ENCODE data around the gene PARP3.

The PARP3 gene

GRCh38 chr3:51966922-51967383, 24.8 kb downstream of the PARP3 start:
- DNase-seq (ENCODE audit: low spot score): no peak

DNA sequence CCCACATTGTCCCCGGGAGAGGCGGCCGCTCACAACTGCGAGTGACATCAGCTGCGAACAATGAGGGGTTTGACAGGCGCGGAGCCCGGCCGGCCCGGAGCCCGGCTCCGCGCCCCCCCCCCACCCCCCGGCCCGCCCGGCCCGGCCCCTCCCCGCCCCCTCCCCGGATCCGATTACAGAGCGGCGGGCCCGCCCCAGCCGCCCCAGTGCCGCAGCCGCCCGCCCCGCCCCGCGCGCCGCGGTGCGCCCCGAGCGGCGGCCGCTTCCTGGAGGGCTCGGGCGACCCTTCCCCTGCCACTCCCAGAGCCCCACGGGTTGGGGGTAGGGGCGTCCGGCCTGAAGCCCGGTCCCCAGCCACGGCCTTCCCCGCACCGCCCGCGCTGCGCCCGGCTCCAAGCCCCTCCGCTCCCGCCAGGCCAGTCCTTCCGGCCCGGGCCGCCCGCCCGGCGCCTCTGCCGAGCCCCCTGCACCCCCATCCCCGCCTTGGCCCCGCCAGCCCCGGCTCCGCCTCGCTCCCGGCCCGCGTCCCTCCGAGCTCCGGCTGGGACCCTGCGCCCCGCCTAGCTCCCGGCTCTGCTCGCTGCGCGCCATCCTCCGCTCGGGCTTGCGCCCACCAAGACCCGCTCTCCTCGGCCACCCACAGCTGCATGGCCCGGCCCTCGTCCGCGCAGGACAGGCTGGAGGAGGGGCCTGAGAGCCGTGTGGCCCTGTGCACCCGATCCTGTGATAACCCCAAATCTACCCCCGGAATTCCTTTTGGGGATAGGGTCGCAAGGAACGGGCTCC, 25.4 kb downstream of the PARP3 start, which contains the start of gene PCBP4:
TSS of gene PCBP4 (minus strand) at position 71 of the 786 bp plus-strand sequence. CDS start 6,214 bp downstream, outside the sequence.
- peak; percentile 27 for DNase-seq (ENCODE audit: low spot score)

DNA sequence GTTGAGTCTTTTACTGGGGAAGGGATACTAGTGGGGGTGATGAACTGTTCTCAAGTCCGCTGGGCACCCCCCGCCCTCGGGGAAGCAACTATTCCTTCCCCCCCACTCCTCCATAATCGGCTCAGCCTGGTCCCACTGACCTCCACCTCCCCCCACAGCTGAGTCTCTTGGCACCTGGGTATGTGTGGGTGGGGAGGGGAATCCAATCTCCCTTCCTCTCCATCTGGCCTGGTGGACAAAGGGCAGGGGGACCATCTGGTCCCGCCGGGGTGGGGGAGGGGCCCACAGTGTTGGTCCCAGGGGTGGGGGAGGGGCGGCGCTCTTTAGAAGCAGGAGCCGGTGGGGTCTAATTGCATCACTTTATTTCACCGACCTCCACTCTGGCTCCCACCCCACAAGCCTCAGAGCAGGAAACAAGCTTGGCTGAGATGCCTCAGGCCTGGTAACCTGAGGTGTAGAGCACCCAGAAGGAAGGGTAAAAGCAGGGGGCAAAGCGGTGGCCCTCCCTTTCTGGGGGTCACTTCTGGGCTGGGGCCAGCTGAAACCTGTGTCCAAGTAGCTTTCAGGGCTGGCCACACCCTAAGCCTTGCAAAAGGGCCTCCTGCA, 26.1 kb downstream of the PARP3 start:
- no peak for DNase-seq (ENCODE audit: low spot score)

- DNase-seq (ENCODE audit: low spot score): no peak
Measured at GRCh38 chr3:51968883-51969678, 26.9 kb downstream of the PARP3 start.

DNA sequence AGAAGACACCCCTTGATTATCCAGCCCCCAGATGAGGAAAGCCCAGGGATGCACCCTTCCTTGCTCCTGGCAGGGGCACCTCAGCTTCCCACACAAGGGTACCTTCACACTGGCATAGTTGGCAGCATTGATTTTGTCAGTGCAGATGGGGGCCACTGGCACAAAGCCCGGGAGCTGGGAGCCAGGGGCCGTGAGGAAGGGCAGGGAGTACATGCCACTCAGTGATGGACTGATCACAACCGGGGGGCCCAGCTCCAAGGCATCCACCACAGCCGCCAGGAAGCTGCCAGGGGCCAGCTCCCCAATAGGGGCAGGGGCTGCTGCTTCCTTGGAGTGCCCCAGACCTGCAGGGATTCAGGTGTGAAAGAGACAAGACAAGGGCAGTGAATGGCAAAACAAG, 27.7 kb downstream of the PARP3 start:
- no peak for DNase-seq (ENCODE audit: low spot score)

- no peak for DNase-seq (ENCODE audit: low spot score)
Measured at GRCh38 chr3:51970606-51971300, 28.6 kb downstream of the PARP3 start.

- no peak for DNase-seq (ENCODE audit: low spot score)
Measured at GRCh38 chr3:51971350-51971749, 29.2 kb downstream of the PARP3 start.

DNA sequence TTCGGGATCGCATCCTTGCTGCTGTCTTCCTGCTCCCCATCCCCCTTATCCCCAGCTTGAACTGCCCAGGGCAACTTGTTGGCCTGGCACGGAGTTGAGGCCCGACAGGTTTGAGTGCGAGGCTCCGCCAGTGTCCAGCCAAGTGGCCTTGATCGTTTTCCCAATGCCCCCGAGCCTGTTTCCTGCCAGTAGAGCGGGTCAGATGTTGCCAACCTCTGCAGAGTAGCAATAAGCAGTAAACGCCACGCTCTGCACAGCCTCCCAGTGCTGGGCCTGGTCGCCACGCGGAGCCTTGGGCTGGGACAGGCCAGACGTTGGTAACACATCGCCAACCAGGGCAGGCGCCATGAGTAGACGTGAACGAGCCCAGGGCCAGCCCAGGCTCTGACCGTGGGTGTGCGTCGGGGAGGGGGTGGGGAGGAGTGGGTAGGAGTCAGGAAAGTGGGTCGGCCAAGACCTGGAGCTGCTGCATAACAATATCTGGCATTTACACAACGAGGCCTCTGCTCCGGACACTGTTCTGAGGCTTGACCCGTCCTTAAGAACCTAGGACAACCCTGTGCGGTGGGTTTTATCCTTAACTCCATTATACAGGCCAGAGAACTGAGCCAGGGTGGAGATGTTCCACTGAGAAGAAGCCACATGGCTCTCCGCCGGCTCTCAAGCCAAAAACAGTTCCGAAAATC, 32.3 kb downstream of the PARP3 start:
- DNase-seq (ENCODE audit: low spot score): no peak

- DNase-seq (ENCODE audit: low spot score): peak; percentile 73
Measured at GRCh38 chr3:51974963-51975851, 33.0 kb downstream of the PARP3 start, which contains the start of gene ABHD14A. ABHD14A (plus strand) TSS chr3:51975064; CDS start chr3:51975136, 72 bp downstream.

DNA sequence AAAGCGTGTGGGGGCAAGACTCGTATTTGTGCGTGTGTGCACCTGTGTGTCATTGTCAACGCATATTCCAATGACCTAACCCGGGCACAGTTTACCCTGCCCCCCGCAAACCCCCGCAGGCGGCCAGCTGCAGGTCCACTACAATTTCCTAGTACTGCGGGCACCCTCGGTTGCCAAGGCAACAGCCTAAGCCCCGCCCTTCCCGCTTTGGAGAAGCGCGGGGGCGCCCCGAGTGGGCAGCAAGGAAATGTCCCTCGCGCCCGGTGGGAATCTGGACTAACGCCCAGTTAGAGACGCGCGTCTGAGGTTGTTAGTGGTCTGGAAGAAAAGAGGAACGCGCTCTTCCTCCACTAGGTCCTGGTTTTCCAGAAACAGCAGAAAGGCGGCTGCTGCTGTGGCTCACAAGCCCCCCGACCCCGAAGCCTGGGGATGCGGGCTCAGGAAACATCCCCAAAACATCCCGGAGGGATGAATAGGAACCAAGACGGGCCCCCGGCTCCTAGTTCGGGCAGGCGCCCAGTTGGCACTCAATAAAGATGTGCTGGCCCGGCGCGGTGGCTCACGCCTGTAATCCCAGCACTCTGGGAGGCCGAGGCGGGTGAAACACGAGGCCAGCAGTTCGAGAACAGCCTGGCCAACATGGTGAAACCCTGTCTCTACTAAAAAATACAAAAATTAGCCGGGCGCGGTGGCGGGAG, 33.8 kb downstream of the PARP3 start:
- DNase-seq (ENCODE audit: low spot score): peak; percentile 16

GRCh38 chr3:51977446-51978142, 35.4 kb downstream of the PARP3 start:
- DNase-seq (ENCODE audit: low spot score): peak; percentile 44

- DNase-seq (ENCODE audit: low spot score): no peak
Measured at GRCh38 chr3:51978143-51978502, 36.0 kb downstream of the PARP3 start.

GRCh38 chr3:51980253-51980652, 38.1 kb downstream of the PARP3 start:
- no peak for DNase-seq (ENCODE audit: low spot score)

DNA sequence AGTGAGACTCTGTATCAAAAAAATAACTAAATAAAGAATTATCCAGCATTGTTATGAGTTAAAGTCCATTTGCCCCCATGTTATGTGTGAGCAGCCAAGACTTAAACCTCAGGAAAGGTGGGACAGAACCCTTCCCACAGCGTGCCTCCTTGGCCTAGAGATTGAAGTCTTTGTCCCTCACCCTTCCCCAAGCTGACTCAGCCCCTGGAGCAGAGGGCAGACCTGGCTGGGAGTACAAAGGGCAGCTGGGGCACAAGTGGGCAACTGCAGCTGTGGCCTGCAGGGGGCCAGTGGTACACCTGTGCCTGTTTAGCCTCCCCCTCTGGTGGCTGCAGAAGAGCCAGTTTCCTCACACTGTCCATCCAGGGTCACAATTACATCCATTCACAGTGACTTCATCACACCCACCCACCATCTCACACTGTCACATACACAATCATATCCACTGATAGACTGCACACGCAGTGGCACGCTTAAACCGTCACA, 40.2 kb downstream of the PARP3 start:
- DNase-seq (ENCODE audit: low spot score): no peak

DNA sequence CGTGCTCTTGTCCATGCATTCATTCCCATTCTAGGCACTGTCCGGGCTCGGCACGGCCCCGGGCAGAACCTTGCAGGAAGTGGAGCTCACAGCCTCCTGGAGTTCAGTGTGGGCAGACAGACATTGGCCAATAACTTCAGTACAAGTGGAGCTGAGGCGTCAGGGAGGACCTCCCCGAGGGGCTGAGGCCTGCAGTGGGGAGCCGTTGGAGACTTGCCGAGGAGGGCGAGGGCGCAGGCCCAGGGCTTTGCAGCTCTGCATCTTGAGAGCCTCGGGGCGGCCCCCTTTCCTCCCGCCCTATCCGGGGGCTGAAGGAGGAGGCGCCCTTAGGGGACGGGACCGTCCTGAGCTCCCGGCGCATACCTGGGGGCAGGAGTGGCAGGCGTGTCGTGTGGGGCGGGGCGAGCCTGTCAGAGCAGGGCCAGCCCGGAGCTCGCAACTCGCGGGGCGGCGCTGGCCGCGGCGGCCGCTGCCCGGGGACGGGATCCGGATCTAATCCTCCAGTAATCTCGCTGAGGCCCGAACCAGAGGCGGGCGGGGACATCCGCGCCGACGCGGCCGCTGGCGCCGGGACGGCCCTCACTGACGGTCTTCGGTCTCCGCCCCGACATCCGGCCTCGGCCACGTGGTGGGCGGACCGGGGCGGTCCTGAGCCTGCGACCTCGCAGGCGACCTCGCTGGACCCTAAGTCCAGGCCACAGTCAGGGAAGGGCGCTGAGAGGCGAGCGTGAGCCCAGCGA, 40.8 kb downstream of the PARP3 start, which contains the start of gene ACY1:
TSS of gene ACY1 (plus strand) at position 698 of the 740 bp plus-strand sequence. CDS start 530 bp downstream, outside the sequence.
- DNase-seq (ENCODE audit: low spot score): peak; percentile 56

GRCh38 chr3:51983578-51984268, 41.6 kb downstream of the PARP3 start:
- DNase-seq (ENCODE audit: low spot score): no peak

DNA sequence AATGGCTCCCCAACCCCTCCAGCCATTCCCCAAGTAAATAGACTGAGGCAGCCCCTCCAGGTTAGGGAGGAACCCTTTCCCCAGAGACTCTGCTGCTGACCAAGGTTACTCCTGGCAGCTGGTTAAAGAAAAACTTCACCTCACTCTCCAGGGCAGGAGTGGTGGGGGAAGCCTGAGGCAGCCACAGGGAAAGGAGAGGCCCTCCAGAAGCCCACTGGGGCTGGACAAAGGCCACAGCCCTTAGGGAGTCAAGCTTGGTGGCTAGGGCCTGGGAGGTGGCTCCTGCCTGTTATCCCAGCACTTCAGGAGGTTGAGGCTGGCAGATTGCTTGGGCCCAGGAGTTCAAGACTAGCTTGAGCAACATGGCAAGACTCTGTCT, 42.1 kb downstream of the PARP3 start:
- no peak for DNase-seq (ENCODE audit: low spot score)
